ENCODE data around the gene AIRE. TPM values are rescaled to one million over a fixed set of nuclear protein-coding genes. Genes with fewer than 3 reads are reported as not detected.

AIRE gene
- total RNA-seq, 1 experiment from 2014 or later, result 0.17 TPM

DNA sequence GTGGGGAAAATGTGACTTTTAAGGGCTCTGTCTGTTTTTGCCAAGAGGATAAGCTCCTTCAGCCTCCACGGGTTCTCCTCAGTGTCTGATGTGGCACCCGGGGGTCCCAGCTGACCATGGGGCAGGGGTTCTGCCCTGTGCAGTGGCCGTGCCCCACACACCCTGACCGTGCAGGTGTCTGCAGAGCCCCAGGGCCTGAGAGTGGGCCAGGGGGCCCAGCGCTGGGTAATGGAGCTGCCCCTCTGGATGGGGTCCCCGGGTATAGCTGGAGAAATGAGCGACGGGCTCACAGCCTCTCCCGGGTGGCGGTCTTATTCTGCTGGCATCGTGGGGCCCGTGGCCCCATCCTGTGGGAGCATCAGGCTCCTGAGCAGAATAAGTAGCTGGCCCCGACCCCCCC lies 11.2 kb downstream of the AIRE start:
- H3K79me1 ChIP-seq (ENCODE audit: insufficient read depth, low read depth, low read length, poor library complexity, severe bottlenecking), result no peaks in the 10 kb centered on the region
- H4K8ac ChIP-seq (replicated peaks; ENCODE audit: insufficient read length, low read depth, low read length), result no peak overlapping the region
- no peaks in the 10 kb centered on the region for H3K27me3 ChIP-seq (ENCODE audit: insufficient read depth, low read length)
- no peaks in the 10 kb centered on the region; the same call in 1 of the 2 replicates for H3K4me1 ChIP-seq (ENCODE audit: insufficient read depth, low read length)
- Mint-ChIP-seq H3K27me3 (ENCODE audit: low read depth) (peaks cover 11% of the 10 kb centered on the region), H3K9me3 (no peaks in the 10 kb centered on the region), H3K4me1 (peaks cover 7 to 17% of the 10 kb centered on the region in 2 experiments), H3K36me3 (ENCODE audit: insufficient read depth in 1 of 3, low read depth in 3 of 3) (no peaks in the 10 kb centered on the region), H3K27ac (no peak overlapping the region; a peak in 1 of 7 replicates), H3K4me3 (no peak overlapping the region)
- no peak overlapping the region for H2BK15ac ChIP-seq (ENCODE audit: low read depth, low read length)
- H2BK120ac ChIP-seq (ENCODE audit: low read depth, low read length, poor library complexity, severe bottlenecking), result no peak overlapping the region
- H3K18ac ChIP-seq (ENCODE audit: insufficient read length, low read depth, low read length), result no peak overlapping the region
- H3K27ac ChIP-seq (ENCODE audit: insufficient read length, low read depth, low read length), result no peak overlapping the region
- H4K20me1 ChIP-seq (ENCODE audit: control insufficient read depth, insufficient read depth, insufficient read length), result no peaks in the 10 kb centered on the region
- H2BK20ac ChIP-seq (ENCODE audit: low read depth, low read length, poor library complexity, severe bottlenecking), result no peak overlapping the region
- H2AK5ac ChIP-seq (ENCODE audit: insufficient read length, low read length), result no peak overlapping the region
- no peaks in the 10 kb centered on the region for H3K79me2 ChIP-seq (ENCODE audit: insufficient read depth, low read length)
- H3K23ac ChIP-seq (ENCODE audit: insufficient read length, low read depth, low read length), result no peak overlapping the region
- no peak overlapping the region for H3K4me2 ChIP-seq (ENCODE audit: insufficient read depth, insufficient read length, low read length)
- no peak overlapping the region for H3K9ac ChIP-seq (ENCODE audit: extremely low read depth, insufficient read length, low read length)
- H2AFZ ChIP-seq (ENCODE audit: low read length), result no peak overlapping the region
- no peak overlapping the region for H3K56ac ChIP-seq (ENCODE audit: insufficient read length, low read depth, low read length)
- H2BK12ac ChIP-seq (ENCODE audit: insufficient read length, low read depth, low read length), result no peak overlapping the region
- DNase-seq, result no peak
- no peak overlapping the region for H4K91ac ChIP-seq (ENCODE audit: insufficient read length, low read depth, low read length)
- H4K5ac ChIP-seq (ENCODE audit: insufficient read length, low read depth, low read length), result no peak overlapping the region
- no CpG with 5 or more reads among the region's 13 CpGs for WGBS (ENCODE audit: extremely low coverage, insufficient read length, low lambda C conversion rate)
- no peak for TF ChIP-seq CTCF (conservative IDR thresholded peaks at IDR 0.05)
- no peak overlapping the region for H2BK5ac ChIP-seq (ENCODE audit: insufficient read length, low read length)
- peaks cover 5% of the 10 kb centered on the region for H3K23me2 ChIP-seq (ENCODE audit: insufficient read length, low read depth, low read length, poor library complexity, severe bottlenecking)
- H3K14ac ChIP-seq (ENCODE audit: insufficient read depth, low read length), result no peak overlapping the region
- H3K4ac ChIP-seq (ENCODE audit: low read depth, low read length), result no peak overlapping the region
- H3K9me3 ChIP-seq (ENCODE audit: control insufficient read depth, low read depth, low read length), result no peaks in the 10 kb centered on the region
- no peak overlapping the region for H3T11ph ChIP-seq (ENCODE audit: low read length)
